Memory B cell (primary cell): ENCODE results near the gene VPS26C.

ENCODE experiments used
- ATAC-seq: fragments of 150-1000 bp; cut with Tn5 transposase; 2 replicates; pipeline ENCODE4 v1.10.0; 2021; ENCODE audit warnings: low read depth, mild to moderate bottlenecking, moderate library complexity
- DNase-seq, 2 donors: peaks; one replicate each; pipeline ENCODE4 v3.0.0; 2022; ENCODE audit warnings: low spot score in 2 of 2
- H3K27ac Mint-ChIP-seq: one replicate; pipeline ENCODE4 v1.8.0; 2022; ENCODE audit warnings: mild to moderate bottlenecking, moderate library complexity, mixed read lengths
- H3K27me3 Mint-ChIP-seq: one replicate; pipeline ENCODE4 v1.8.0; 2022; ENCODE audit warnings: mixed read lengths
- H3K36me3 Mint-ChIP-seq: one replicate; pipeline ENCODE4 v1.8.0; 2022; ENCODE audit warnings: mild to moderate bottlenecking, mixed read lengths
- H3K4me1 Mint-ChIP-seq: one replicate; pipeline ENCODE4 v1.8.0; 2022; ENCODE audit warnings: mixed read lengths
- H3K4me3 Mint-ChIP-seq: one replicate; pipeline ENCODE4 v1.8.0; 2022; ENCODE audit warnings: mild to moderate bottlenecking, moderate library complexity, mixed read lengths
- H3K9me3 Mint-ChIP-seq: one replicate; pipeline ENCODE4 v1.8.0; 2022; ENCODE audit warnings: mixed read lengths

The VPS26C gene

GRCh38 chr21:37251294-37251634 lies 15.9 kb downstream of the VPS26C start:
- H3K9me3 Mint-ChIP-seq: no peaks in the 10 kb centered on the region
- no peak for ATAC-seq
- peaks cover 12% of the 10 kb centered on the region for H3K36me3 Mint-ChIP-seq
- no peak overlapping the region for H3K4me3 Mint-ChIP-seq
- H3K27ac Mint-ChIP-seq: no peak overlapping the region
- H3K4me1 Mint-ChIP-seq: peaks cover 30% of the 10 kb centered on the region
- DNase-seq: no peak
- no peaks in the 10 kb centered on the region for H3K27me3 Mint-ChIP-seq

- Mint-ChIP-seq H3K4me1 (peaks cover 46% of the 10 kb centered on the region), H3K9me3 (no peaks in the 10 kb centered on the region), H3K27ac (no peak overlapping the region), H3K27me3 (no peaks in the 10 kb centered on the region), H3K36me3 (peaks cover 20% of the 10 kb centered on the region), H3K4me3 (no peak overlapping the region)
- ATAC-seq: no peak
- no peak for DNase-seq
Observed at GRCh38 chr21:37249112-37249904, 17.8 kb downstream of the VPS26C start.

DNA sequence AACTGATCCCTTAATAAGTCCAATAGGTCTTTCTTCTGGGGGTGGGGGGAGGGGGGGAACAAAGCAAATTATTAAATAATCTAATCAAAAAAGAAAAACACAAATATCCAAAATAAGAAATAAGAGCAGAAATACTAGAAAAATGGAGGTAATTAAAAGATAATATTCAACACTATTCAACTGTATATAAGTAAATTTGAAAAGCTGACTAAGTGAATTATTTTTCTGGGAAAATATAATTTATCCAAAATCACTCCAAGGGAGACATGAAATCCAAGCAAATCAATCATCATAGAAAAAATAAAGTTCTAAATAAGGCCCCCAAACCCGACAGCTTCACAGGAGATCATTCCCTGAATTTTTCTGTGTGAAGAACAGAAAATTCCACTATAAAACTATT lies 18.8 kb downstream of the VPS26C start:
- no peak for DNase-seq
- H3K9me3 Mint-ChIP-seq: no peaks in the 10 kb centered on the region
- no peak overlapping the region for H3K27ac Mint-ChIP-seq
- no peaks in the 10 kb centered on the region for H3K27me3 Mint-ChIP-seq
- no peak for ATAC-seq
- no peak overlapping the region for H3K4me3 Mint-ChIP-seq
- peaks cover 44% of the 10 kb centered on the region for H3K4me1 Mint-ChIP-seq
- peaks cover 15% of the 10 kb centered on the region for H3K36me3 Mint-ChIP-seq

DNA sequence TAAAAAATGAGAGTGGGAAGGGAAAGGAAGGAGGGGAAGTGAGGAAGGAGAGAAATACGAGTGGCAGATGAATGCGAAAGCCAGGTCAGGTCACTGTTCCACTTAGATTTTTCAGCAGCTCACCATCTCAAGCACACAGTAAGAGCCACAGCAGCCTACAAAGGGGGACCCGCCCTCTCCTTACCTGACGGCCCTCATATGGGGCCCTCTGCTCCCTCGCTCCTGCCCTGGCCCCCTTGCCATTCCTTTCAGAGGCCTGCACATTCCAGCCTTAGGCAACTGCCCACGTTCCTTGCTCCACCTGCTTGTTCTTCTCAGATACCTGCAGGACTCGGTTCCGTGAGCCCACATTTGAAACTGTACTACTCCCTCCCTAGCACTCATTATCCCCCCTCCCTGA lies 22.0 kb downstream of the VPS26C start:
- Mint-ChIP-seq H3K27ac (no peak overlapping the region), H3K4me1 (peaks cover 44% of the 10 kb centered on the region)

DNA sequence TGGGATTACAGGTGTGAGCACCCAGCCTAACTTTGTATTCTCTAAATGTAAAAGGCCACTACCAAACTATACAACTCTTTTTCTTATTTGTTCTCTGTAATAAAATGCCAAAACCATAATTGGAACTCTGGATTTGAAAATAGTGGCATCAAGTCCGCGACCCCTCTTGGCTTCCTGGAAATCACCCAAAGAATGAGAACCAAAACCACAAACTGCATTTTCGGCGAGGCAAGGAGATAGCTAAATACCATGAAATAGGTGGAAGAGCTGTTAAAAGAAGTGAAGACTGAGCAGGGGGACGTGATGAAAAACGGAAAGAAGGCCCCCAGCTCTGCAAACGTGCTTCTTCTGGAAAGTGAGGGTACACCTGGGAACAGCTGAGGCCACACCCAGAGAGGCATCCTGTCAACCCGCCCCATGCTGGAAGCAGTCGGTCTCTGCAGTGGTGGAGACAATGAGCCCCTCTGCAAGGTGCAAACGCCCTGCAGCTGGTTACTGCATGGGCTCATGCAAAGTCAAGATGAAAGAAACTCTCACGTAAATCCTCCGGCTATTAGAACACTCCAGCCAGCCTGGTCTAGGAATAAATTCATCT lies 22.5 kb downstream of the VPS26C start:
- DNase-seq (no peak), ATAC-seq (no peak)
- Mint-ChIP-seq H3K4me1 (peaks cover 43% of the 10 kb centered on the region), H3K36me3 (peaks cover 17% of the 10 kb centered on the region), H3K9me3 (no peaks in the 10 kb centered on the region), H3K4me3 (no peak overlapping the region), H3K27ac (no peak overlapping the region), H3K27me3 (no peaks in the 10 kb centered on the region)

More for the DNA sequence above, 22.0 kb downstream of the VPS26C start:
- H3K4me3 Mint-ChIP-seq: no peak overlapping the region
- DNase-seq (no peak), ATAC-seq (no peak)
- no peaks in the 10 kb centered on the region for H3K27me3 Mint-ChIP-seq
- no peaks in the 10 kb centered on the region for H3K9me3 Mint-ChIP-seq
- peaks cover 17% of the 10 kb centered on the region for H3K36me3 Mint-ChIP-seq

DNA sequence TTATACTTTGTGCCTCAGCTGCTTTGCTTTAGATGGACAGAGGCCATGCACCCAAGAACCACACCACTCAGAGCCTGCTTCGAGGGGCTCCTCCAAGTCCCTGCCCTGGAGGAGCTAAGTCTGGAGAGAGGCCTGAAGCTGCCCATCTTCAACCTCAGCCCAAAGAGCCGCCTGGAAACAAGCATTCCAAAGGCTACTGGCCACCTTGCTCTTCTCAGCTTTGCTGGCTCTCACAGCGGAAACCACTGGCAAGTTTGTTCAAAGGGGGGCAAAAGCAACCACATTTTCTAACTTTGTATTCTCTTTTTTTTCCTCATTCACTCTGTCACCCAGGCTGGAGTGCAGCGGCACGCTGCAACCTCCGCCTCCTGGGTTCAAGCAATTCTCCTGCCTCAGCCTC lies 23.2 kb downstream of the VPS26C start:
- peaks cover 39% of the 10 kb centered on the region for H3K4me1 Mint-ChIP-seq
- H3K9me3 Mint-ChIP-seq: no peaks in the 10 kb centered on the region
- H3K4me3 Mint-ChIP-seq: no peak overlapping the region
- peaks cover 17% of the 10 kb centered on the region for H3K36me3 Mint-ChIP-seq
- no peak overlapping the region for H3K27ac Mint-ChIP-seq
- DNase-seq: no peak
- no peak for ATAC-seq
- H3K27me3 Mint-ChIP-seq: no peaks in the 10 kb centered on the region

DNA sequence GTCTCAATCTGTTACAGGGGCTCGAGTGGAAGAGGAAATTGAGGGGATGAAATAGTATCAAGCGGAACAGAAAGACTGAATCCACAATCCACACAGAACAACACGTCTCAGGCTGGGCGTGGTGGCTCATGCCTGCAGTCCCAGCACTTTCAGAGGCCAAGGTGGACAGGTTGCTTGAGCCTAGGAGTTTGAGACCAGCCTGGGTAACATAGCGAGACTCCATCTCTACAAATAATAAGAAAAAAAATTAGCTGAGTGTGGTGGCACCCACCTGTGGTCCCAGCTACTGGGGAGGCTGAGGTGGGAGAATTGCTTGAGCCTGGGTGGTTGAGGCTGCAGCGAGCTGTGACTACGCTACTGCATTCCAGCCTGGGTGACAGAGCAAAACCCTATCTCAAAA lies 25.7 kb downstream of the VPS26C start:
- Mint-ChIP-seq H3K4me3 (no peak overlapping the region), H3K36me3 (peaks cover 18% of the 10 kb centered on the region), H3K4me1 (peaks cover 26% of the 10 kb centered on the region), H3K9me3 (no peaks in the 10 kb centered on the region), H3K27ac (no peak overlapping the region), H3K27me3 (no peaks in the 10 kb centered on the region)
- ATAC-seq (no peak), DNase-seq (no peak)

DNA sequence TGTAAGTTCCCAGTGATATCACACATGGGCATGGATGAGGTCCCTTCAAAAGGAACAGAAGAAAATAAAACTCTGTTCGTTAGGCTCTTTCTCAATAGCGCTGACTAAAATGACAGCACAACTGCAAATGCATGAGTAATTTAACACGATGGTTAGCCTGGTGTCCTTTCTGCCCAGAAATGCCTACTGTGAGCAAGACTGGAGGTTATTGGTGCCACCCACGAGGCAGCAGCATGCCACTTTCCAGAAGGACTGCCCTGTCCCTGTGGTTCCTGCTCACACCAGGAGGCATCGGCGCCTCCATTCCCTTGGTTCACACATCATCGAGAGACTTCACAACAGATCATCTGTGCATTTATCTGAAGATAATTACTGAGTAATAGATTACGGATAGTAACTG lies 26.2 kb downstream of the VPS26C start:
- H3K27ac Mint-ChIP-seq: no peak overlapping the region
- peaks cover 16% of the 10 kb centered on the region for H3K36me3 Mint-ChIP-seq

GRCh38 chr21:37237764-37238163 lies 29.4 kb downstream of the VPS26C start:
- Mint-ChIP-seq H3K36me3 (peaks cover 8% of the 10 kb centered on the region), H3K4me1 (peaks cover 2% of the 10 kb centered on the region), H3K27me3 (no peaks in the 10 kb centered on the region), H3K27ac (peak overlapping the region; percentile 45), H3K9me3 (no peaks in the 10 kb centered on the region), H3K4me3 (no peak overlapping the region)
- ATAC-seq: no peak
- no peak for DNase-seq

More for the DNA sequence above, 26.2 kb downstream of the VPS26C start:
- Mint-ChIP-seq H3K27me3 (no peaks in the 10 kb centered on the region), H3K4me3 (no peak overlapping the region), H3K9me3 (no peaks in the 10 kb centered on the region), H3K4me1 (peaks cover 22% of the 10 kb centered on the region)
- ATAC-seq (no peak), DNase-seq (no peak)

GRCh38 chr21:37237346-37237745 lies 29.8 kb downstream of the VPS26C start:
- Mint-ChIP-seq H3K27ac (peak overlapping the region; percentile 45), H3K36me3 (peaks cover 6% of the 10 kb centered on the region), H3K27me3 (no peaks in the 10 kb centered on the region), H3K4me1 (peaks cover 1% of the 10 kb centered on the region), H3K9me3 (no peaks in the 10 kb centered on the region), H3K4me3 (no peak overlapping the region)
- no peak for DNase-seq
- no peak for ATAC-seq

DNA sequence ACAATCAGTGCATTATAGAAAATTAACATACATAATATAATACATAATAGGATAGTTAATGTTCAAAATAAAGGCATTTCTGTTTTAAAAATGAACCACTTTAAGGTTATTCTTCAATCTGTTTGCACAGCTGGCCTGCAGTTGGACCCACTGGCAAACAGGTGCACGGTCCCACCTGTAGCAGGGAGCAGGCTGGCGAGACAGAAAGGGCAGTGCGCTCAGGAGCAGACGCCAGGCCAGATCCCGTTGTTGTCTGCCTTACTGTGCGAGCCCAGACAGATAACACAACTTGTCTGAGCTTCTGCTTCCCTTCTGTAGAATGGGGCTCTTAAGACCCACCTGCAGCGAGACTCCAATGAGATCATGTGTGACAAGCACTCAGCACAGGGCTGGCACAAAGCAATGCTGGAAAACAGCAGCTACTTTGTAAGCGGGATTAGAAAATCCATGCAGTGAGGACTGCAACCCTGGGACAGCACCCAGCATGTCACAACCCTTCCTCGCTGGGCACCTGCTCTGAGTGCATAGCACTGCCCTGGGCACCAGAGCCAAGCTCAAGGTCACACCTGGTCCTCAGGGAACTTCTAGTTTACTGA lies 33.5 kb downstream of the VPS26C start:
- no peaks in the 10 kb centered on the region for H3K27me3 Mint-ChIP-seq
- no peak for ATAC-seq
- peak overlapping the region; percentile 64 for H3K27ac Mint-ChIP-seq
- no peaks in the 10 kb centered on the region for H3K9me3 Mint-ChIP-seq
- peaks cover 14% of the 10 kb centered on the region for H3K4me1 Mint-ChIP-seq
- no peak overlapping the region for H3K4me3 Mint-ChIP-seq
- H3K36me3 Mint-ChIP-seq: peaks cover 12% of the 10 kb centered on the region
- no peak for DNase-seq

DNA sequence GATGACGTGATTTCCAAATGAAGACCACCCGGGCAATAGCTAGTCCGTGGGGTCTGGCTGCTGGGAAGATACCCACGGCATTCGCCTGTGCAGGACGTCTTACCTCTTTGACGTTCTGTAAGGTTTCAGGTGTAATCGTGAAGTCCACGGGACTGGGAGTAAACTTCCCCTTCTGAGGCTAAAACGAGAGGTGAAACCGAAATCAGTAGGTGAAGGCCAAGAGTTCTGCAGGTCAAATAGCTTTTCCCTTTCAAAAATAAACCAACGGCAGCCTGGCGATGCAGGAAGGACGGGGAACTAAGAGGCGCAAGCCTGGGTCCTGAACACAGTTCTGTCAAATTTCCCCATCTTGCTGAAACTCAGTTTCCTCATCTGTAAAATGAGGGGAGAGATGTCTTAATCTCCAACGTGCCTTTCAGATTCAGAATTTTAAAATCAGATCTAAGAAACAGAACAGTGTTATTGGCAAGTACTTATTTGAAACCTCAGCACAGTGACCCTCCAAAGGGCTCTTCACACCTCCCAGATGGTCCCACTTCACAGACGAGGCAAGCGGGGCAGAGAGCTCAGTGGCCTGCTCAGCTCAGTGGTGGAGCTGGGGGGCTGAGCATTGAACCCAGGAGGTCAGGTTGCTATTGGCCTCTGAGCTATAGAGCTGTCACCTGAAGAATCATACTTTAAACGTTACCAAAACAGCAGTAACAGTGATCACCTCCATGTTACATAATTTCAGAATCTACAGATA lies 34.7 kb downstream of the VPS26C start:
- Mint-ChIP-seq H3K4me3 (peak overlapping the region; percentile 29), H3K9me3 (no peaks in the 10 kb centered on the region), H3K27me3 (no peaks in the 10 kb centered on the region), H3K27ac (peak overlapping the region; percentile 64), H3K4me1 (peaks cover 14% of the 10 kb centered on the region), H3K36me3 (peaks cover 17% of the 10 kb centered on the region)
- peak; percentile 94 for ATAC-seq
- DNase-seq: peak in 1 of 2 donors; percentile 16

- Mint-ChIP-seq H3K4me1 (peaks cover 14% of the 10 kb centered on the region), H3K9me3 (no peaks in the 10 kb centered on the region), H3K36me3 (peaks cover 19% of the 10 kb centered on the region), H3K27ac (peak overlapping the region; percentile 64), H3K27me3 (no peaks in the 10 kb centered on the region), H3K4me3 (peak overlapping the region; percentile 53)
- no peak for DNase-seq
- no peak for ATAC-seq
Observed at GRCh38 chr21:37231671-37232070, 35.5 kb downstream of the VPS26C start.

- H3K27me3 Mint-ChIP-seq: no peaks in the 10 kb centered on the region
- peak overlapping the region; percentile 64 for H3K27ac Mint-ChIP-seq
- DNase-seq: no peak
- peaks cover 14% of the 10 kb centered on the region for H3K4me1 Mint-ChIP-seq
- no peaks in the 10 kb centered on the region for H3K9me3 Mint-ChIP-seq
- H3K4me3 Mint-ChIP-seq: peak overlapping the region; percentile 32
- no peak for ATAC-seq
- peaks cover 19% of the 10 kb centered on the region for H3K36me3 Mint-ChIP-seq
Observed at GRCh38 chr21:37231249-37231645, 35.9 kb downstream of the VPS26C start.
